ENCODE data around the gene PDZRN4. TPM values are rescaled to one million over a fixed set of nuclear protein-coding genes. Genes with fewer than 3 reads are reported as not detected.

The PDZRN4 gene
- total RNA-seq, 1 experiment from 2014 or later, result not detected

DNA sequence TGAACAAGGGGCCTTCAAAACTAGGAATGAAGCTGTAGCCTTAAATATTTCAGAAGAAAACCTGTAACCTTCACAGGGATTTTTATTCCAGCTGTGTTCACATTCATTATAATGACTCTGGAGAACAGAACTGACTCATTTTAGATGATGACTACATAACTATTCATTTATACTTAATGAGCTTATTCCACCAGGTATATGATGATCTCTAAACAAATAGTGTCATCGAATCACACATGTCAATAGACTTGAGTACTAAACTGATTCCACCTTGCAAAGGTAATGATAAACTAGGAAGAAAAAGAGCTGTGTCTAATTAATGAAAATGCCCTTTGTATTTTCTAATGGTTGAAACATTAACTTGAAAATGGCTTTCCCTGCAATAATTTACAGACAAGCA is 433.2 kb downstream of the PDZRN4 start:
- ChIA-PET POLR2A (no interaction called here), CTCF (no interaction called here)
- TF ChIP-seq, protein P1, sequence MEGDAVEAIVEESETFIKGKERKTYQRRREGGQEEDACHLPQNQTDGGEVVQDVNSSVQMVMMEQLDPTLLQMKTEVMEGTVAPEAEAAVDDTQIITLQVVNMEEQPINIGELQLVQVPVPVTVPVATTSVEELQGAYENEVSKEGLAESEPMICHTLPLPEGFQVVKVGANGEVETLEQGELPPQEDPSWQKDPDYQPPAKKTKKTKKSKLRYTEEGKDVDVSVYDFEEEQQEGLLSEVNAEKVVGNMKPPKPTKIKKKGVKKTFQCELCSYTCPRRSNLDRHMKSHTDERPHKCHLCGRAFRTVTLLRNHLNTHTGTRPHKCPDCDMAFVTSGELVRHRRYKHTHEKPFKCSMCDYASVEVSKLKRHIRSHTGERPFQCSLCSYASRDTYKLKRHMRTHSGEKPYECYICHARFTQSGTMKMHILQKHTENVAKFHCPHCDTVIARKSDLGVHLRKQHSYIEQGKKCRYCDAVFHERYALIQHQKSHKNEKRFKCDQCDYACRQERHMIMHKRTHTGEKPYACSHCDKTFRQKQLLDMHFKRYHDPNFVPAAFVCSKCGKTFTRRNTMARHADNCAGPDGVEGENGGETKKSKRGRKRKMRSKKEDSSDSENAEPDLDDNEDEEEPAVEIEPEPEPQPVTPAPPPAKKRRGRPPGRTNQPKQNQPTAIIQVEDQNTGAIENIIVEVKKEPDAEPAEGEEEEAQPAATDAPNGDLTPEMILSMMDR (IDR thresholded peaks at IDR 0.05; ENCODE audit: insufficient read depth in 1 of 2, low read depth in 1 of 2, low read length in 1 of 2, severe bottlenecking in 1 of 2, unreplicated experiment in 1 of 2), result no peak
- no peak overlapping the region for H3K4me3 ChIP-seq (ENCODE audit: low read depth, low read length)
- H3K9me3 Mint-ChIP-seq (ENCODE audit: unreplicated experiment), result peaks cover 16% of the 10 kb centered on the region
- DNase-seq, result no peak
- H3K27ac Mint-ChIP-seq (ENCODE audit: unreplicated experiment), result no peak overlapping the region
- H3K9me3 ChIP-seq, result no peaks in the 10 kb centered on the region
- H3K4me3 Mint-ChIP-seq (ENCODE audit: unreplicated experiment), result no peak overlapping the region
- no TSS peak for BruUV-seq (replicated peaks)
- peaks cover 3% of the 10 kb centered on the region for H3K27me3 Mint-ChIP-seq (ENCODE audit: insufficient read depth, unreplicated experiment)
- H3K36me3 ChIP-seq (ENCODE audit: control insufficient read depth, insufficient read depth, low read length), result no peaks in the 10 kb centered on the region
- H3K4me1 ChIP-seq, result no peaks in the 10 kb centered on the region
- no peaks in the 10 kb centered on the region for H3K36me3 Mint-ChIP-seq (ENCODE audit: insufficient read depth, unreplicated experiment)
- intact Hi-C loops (cut with micrococcal nuclease; ENCODE audit: unreplicated experiment), result no loop called here
- H3K4me1 Mint-ChIP-seq (ENCODE audit: low read depth, unreplicated experiment), result no peaks in the 10 kb centered on the region
- no peaks in the 10 kb centered on the region for H3K27me3 ChIP-seq (replicated peaks; ENCODE audit: control insufficient read depth, insufficient read depth, low read length)

Data from Caco-2 (cell line).